Raji (cell line): ENCODE results near the gene CDC40.

Experiments used
- POLR2A ChIP-seq: IDR thresholded peaks from 2 replicates; pipeline ENCODE4 v1.6.1; 2011; ENCODE audit warnings: low read depth, low read length, control low read depth; ENCODE audit not compliant: insufficient read depth

CDC40 gene

DNA sequence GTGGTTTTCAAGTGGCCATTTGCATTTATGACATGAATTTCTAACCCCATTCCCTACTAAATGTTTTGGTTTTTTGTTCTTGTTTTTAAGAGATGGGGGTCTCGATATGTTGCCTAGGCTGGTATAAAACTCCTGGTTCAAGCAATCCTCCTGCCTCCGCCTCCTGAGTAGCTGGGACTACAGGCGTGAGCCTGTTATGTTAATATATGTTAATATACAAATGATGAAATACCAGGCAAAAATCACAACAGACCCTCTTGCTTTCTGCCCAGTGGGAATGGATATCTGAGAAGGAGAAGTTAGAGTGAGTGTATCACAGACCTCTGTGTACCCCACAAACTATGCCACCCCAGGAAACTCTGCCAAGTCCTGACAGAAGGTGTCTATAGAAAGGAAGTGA lies 66.2 kb downstream of the CDC40 start:
- TF ChIP-seq POLR2A = no peak

DNA sequence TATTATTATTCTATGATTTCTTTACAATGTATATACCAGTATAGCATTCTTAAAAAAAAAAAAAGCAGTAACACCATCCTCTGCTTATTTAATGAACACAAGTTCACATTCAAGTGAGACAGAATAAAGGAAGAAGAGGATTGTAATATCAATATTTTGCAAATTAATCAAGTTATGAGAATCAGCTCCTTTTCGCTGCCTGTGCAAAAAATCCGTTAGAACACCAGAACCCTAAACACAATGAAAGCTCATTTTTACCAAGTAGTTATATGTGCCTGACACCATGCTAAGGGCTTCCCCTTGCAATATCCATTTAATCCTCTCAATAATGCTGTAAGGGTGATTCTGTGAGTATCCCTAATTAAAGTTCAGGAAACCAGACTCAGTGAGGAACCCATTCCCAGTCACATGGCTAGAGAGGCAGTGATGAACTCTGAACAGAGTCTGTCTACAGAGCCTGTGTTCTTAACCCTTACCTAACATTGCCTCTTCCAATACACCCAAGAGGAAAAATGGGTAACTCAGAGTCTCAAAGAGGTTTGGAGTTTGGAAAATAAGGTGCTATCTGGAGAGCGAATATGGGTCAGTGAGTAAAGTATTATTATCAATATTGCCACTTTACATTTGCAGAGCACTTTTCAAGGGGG lies 66.8 kb downstream of the CDC40 start:
- TF ChIP-seq POLR2A = no peak

DNA sequence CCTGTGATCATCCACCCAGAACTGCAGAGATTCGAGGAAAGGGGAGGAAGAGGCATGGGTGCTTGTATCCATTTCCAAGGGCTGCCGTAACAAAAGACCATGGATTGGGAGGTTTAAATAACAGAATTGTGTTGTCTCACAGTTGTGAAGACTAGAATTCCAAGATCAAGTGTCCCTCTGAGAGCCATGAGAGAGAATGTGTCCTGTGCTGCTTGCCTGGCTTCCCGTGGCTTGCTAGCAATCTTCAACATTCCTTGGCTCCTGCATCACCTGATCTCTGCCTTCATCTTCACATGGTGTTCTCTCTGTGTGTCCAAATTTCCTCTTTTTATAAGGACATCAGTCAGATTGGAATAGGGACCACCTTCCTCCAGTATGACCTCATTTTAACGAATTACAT lies 69.8 kb downstream of the CDC40 start:
- no peak for TF ChIP-seq POLR2A

DNA sequence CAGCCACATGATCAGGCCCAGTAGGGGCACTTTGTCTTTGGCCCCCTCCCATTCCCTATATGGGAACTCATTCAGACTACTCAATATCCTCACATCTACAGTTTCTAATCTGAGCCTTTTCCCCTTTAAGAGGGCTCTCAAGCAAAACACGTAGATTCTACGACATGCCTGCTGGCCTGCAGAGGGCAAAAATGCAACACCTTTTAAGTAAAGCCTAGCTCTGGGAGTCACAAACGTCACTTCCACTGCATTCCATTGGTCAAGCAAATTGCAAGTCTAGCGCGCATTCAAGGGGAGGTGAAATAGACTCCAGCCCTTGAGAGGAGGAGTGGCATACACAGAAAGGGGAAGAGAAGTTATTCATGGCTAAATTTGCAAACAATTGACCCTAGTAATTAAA lies 70.6 kb downstream of the CDC40 start:
- no peak for TF ChIP-seq POLR2A

DNA sequence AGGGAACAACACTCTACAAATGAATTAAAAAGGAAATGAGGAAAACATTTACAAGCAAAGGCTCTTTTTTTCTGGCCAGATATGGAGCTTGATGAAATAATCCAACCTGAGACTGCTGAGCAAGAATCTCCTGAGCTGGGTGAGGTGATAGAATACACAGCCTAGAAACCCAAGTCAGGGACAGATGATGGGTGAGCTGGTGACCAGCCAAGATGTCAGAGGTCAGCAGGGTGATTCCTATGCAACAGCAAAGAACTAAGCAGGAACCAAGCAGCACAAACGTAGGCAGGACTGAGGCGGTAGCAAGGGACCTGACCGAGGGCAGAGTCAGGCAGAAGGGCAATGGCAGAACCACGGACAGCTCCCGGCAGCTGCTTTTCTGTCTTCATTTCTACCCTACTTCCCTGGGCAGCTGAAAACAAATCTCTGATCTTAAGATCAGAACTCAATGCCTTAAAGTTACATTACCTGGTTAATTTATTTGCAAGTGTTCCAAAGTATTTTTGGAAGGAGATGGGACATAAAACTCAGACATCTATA lies 75.1 kb downstream of the CDC40 start:
- no peak for TF ChIP-seq POLR2A

DNA sequence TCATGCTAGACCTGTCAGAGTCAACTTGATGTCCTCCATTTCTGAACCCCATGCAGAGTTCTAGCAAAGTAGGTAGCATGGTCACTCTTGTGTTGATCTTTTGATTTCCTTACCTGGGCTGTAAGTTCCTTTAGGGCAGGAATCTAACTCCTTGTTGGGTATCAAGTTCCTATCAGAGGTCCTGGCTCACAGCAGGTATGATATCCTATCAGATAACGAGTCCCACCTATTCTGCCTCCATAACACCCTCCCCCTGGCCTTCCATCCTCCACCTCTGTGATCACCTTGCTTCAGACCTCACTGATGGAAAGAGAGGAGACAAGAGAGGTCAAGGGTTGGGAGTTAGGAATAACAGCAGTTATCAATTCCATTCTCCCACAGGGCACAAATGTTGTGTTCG lies 76.1 kb downstream of the CDC40 start:
- no peak for TF ChIP-seq POLR2A

DNA sequence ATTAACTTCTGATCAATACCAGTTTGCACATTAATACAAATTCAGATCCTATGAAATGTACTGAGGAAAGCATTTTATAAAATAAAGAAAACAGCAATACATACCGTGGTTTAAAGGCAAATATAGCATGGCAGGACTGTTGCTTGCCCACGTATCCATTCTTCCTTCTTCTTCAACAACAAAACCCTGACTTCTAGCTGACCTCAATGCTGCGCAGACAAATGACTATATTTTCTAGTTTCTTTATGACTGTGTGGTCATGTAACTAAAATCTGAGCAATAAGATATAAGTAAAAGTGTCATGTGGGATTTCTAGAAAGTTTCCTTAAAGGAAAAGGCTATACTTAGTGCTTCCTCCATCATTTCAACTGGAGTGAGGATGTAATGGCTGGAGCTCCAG lies 85.0 kb downstream of the CDC40 start:
- no peak for TF ChIP-seq POLR2A

DNA sequence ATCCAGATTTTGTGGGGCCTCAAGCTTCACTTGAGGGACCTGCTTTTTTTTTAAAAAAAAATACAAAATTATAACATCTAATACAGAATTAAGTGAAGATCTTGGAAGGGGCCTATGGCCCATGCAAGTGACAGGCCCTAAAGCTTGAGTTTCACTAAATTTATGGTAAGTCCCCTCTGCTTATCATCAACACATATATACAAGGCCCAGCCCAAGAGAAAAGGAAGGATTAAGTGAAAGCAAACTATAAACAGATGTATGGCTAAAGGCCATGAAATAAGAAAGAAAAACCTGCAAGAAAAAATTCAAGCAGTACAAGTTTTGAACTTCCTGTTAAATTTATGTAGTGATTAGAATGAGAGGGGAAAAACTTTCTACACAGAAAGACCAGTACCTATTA lies 86.8 kb downstream of the CDC40 start:
- TF ChIP-seq POLR2A = no peak

DNA sequence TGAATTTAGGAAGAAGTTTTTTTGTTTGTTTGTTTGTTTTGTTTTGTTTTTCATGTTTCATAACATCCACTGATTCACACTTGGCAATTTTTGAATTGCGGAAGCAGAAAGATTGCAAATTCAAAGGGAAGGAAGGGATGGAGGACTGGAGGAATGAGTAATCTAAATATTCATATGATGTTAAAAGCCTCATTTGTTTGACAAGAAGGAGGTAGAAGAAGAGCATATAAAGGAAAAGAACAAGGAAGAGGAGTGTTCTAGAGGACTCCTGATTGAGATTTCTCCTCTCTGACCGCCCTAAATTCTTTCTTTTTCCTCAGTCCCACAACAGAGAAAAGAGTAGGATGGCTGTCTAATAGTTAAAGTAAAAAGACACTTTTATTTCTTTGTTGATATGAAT lies 89.4 kb downstream of the CDC40 start:
- TF ChIP-seq POLR2A = no peak

DNA sequence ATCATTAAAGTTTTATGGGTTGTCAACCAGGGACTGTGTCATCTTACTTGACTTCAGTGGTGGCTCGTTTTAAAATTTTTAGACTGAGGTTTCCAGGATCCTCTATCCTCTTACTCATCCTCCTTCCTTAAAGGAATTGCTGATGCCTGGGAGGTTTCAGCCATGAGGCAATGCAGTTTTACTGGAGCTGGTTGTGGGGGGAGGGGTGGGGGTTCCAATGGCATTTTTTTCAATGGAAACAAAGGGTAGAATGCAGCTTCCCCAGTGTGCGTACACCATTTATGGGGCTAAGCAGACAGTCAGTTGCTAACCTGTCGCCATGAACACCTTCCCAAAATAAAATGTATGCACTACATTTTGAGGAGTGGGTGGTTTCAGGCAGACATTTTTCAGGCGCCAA lies 89.9 kb downstream of the CDC40 start:
- TF ChIP-seq POLR2A = no peak

DNA sequence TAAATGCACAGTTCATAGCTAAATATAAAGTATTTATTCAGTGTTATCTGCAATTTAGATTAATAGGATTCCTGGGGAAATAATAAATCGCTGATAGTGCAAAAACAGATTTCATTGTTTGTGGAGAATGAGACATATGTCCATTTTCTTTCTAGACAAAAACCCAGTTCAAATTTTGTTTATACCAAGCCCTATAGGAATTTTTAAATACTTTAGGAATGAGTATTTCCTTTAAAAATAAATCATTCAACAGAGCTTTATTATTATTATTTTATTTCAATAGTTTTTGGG lies 91.5 kb downstream of the CDC40 start:
- TF ChIP-seq POLR2A = no peak

DNA sequence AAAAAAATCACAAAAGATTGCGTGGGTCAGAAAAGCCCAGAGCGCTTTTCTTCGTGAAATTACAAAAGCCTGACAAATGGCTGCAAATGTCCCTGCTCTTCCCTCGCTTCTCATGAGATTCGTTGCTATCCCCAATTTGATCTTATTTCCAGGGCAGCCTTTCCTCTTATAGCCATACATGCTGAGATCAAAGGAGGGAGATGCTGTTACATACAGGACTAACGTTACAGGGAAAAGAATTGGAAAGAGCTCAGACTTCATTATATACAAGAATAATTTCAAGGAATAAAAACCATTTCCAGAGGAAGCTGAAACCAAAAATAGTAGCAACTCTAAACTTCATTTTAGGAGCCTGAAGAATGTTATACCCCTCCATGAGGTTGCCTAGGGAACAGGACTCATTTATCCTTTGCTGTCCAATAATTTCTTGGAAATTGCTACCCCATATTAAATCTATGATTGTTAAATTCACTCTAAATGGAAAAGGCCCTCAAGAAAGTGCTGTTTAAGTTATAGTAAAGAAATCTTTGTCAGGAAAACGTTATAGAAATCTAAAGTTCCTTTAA lies 97.0 kb downstream of the CDC40 start:
- TF ChIP-seq POLR2A = no peak
